ENCODE measurements around the gene OR2A12.
"Not testable (repeated sequence)": the region's sequence is repeated elsewhere in the genome, so short reads cannot be mapped to it uniquely, and the experiment has no call there.

Gene OR2A12

GRCh38 chr7:144085978-144086377 is at the start of gene OR2A12:
Gene OR2A12 (plus strand): TSS chr7:144086278. CDS start chr7:144095108, 8,830 bp downstream.
- no peak for DNase-seq (ENCODE audit: low spot score)

- DNase-seq (ENCODE audit: low spot score) = no peak
Measured at GRCh38 chr7:144036302-144036885, 49.7 kb upstream of the OR2A12 start.

GRCh38 chr7:144037414-144038035 is 48.6 kb upstream of the OR2A12 start:
- no peak for DNase-seq (ENCODE audit: low spot score)

GRCh38 chr7:144038887-144039286 is 47.2 kb upstream of the OR2A12 start:
- no peak for DNase-seq (ENCODE audit: low spot score)

GRCh38 chr7:144048648-144049047 is 37.4 kb upstream of the OR2A12 start, which contains the start of gene OR2A5:
Gene OR2A5 (plus strand): TSS chr7:144048948. CDS start chr7:144050402, 1,454 bp downstream.
- no peak for DNase-seq (ENCODE audit: low spot score)

- DNase-seq (ENCODE audit: low spot score) = no peak
Measured at GRCh38 chr7:144049491-144049890, 36.6 kb upstream of the OR2A12 start.

- DNase-seq (ENCODE audit: low spot score) = no peak
Measured at GRCh38 chr7:144050093-144050492, 36.0 kb upstream of the OR2A12 start.

- not testable (repeated sequence) for DNase-seq (ENCODE audit: low spot score)
Measured at GRCh38 chr7:144050884-144051283, 35.2 kb upstream of the OR2A12 start.

- DNase-seq (ENCODE audit: low spot score) = no peak
Measured at GRCh38 chr7:144057954-144058353, 28.1 kb upstream of the OR2A12 start.

GRCh38 chr7:144063710-144064109 is 22.4 kb upstream of the OR2A12 start:
- no peak for DNase-seq (ENCODE audit: low spot score)

GRCh38 chr7:144069511-144069910 is 16.6 kb upstream of the OR2A12 start, which contains the start of gene OR2A25:
Gene OR2A25 (plus strand): TSS chr7:144069811. CDS start chr7:144074220, 4,409 bp downstream.
- DNase-seq (ENCODE audit: low spot score) = no peak

- no peak for DNase-seq (ENCODE audit: low spot score)
Measured at GRCh38 chr7:144069953-144070352, 16.1 kb upstream of the OR2A12 start.

GRCh38 chr7:144074374-144074773 is 11.7 kb upstream of the OR2A12 start:
- DNase-seq (ENCODE audit: low spot score) = no peak

- DNase-seq (ENCODE audit: low spot score) = no peak
Measured at GRCh38 chr7:144086730-144087129, 652 bp downstream of the OR2A12 start.

- no peak for DNase-seq (ENCODE audit: low spot score)
Measured at GRCh38 chr7:144087230-144087629, 1.2 kb downstream of the OR2A12 start.

- DNase-seq (ENCODE audit: low spot score) = no peak
Measured at GRCh38 chr7:144090667-144091066, 4.6 kb downstream of the OR2A12 start.

GRCh38 chr7:144098776-144099175 is 12.7 kb downstream of the OR2A12 start:
- no peak for DNase-seq (ENCODE audit: low spot score)

- DNase-seq (ENCODE audit: low spot score) = no peak
Measured at GRCh38 chr7:144100607-144101006, 14.5 kb downstream of the OR2A12 start.

GRCh38 chr7:144102041-144102440 is 16.0 kb downstream of the OR2A12 start:
- no peak for DNase-seq (ENCODE audit: low spot score)

GRCh38 chr7:144105211-144105610 is 19.1 kb downstream of the OR2A12 start:
- no peak for DNase-seq (ENCODE audit: low spot score)

- DNase-seq (ENCODE audit: low spot score) = no peak
Measured at GRCh38 chr7:144109283-144109682, 23.2 kb downstream of the OR2A12 start, which contains the start of gene OR2A2. Gene OR2A2 (plus strand): TSS chr7:144109583. CDS start chr7:144109583, 0 bp downstream.

- no peak for DNase-seq (ENCODE audit: low spot score)
Measured at GRCh38 chr7:144110272-144110671, 24.2 kb downstream of the OR2A12 start.

- no peak for DNase-seq (ENCODE audit: low spot score)
Measured at GRCh38 chr7:144113651-144114050, 27.6 kb downstream of the OR2A12 start.

- DNase-seq (ENCODE audit: low spot score) = no peak
Measured at GRCh38 chr7:144118341-144118740, 32.3 kb downstream of the OR2A12 start.
